DND-41 (cell line): ENCODE measurements around the gene TTLL3.

Experiments used
- CTCF ChIP-seq: IDR thresholded peaks from 2 replicates; pipeline ENCODE4 v1.5.1; 2012; ENCODE audit warnings: borderline replicate concordance, low read length, moderate library complexity, mild to moderate bottlenecking; ENCODE audit not compliant: poor library complexity, severe bottlenecking; ENCODE audit errors: extremely low read depth
- EZH2 ChIP-seq: IDR thresholded peaks from 3 replicates; pipeline ENCODE4 v1.6.1; 2012; ENCODE audit warnings: borderline replicate concordance, low read depth, mild to moderate bottlenecking, moderate library complexity, low read length, inconsistent platforms; ENCODE audit not compliant: severe bottlenecking

DNA sequence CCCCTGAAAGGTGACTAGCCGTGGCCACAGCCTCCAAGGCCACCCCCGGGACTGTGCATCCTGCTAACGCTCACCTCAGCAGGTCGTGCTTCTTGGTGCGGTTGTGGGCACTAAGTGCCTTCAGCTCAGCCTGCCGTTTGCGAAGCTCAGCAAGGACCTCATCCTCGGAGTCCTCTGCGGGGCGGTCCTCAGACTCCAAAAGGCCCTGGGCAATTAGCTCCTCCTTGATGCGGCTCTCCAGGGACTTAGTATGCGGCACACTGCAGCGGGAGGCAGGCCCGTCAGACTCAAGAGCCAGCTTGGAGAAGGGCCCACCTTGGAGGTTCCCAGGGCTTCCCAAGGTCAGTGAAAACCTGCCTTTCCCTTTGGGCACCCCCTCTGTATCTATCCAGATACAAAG is 26.1 kb upstream of the TTLL3 start:
- no peak for TF ChIP-seq CTCF
- TF ChIP-seq EZH2, result no peak
